Stomach (tissue), 9 donors: ENCODE measurements around the gene CCNG2. TPM values are rescaled to one million over a fixed set of nuclear protein-coding genes. Genes with fewer than 3 reads are reported as not detected.

Experiments
- DNase-seq, 2 donors: peaks; one replicate each; pipeline versions ENCODE4 v3.0.0 to v3.0.0-alpha.2; 2013 to 2019
- H3K27ac ChIP-seq, 5 donors: fragments of 200-600 bp in 4 of 5; sonication (generic) in 4 of 5; one replicate each; pipeline ENCODE4 v1.5.1; 2013 to 2019; ENCODE audit warnings: mild to moderate bottlenecking in 1 of 5, moderate library complexity in 1 of 5
- H3K27me3 ChIP-seq, 3 donors: fragments of 200-600 bp; sonication (generic); one replicate each; pipeline ENCODE4 v1.5.1; 2017 to 2019; ENCODE audit warnings: mixed run types in 1 of 3
- H3K36me3 ChIP-seq, 4 donors: fragments of 200-600 bp; sonication (generic); 1 replicate in 3 of 4; 2 replicates in 1 of 4; pipeline ENCODE4 v1.5.1; 2016 to 2019
- H3K4me1 ChIP-seq, 4 donors: fragments of 200-600 bp; sonication (generic); one replicate each; pipeline ENCODE4 v1.5.1; 2016 to 2019
- H3K4me3 ChIP-seq, 4 donors: fragments of 200-600 bp; sonication (generic) in 3 of 4; one replicate each; pipeline ENCODE4 v1.5.1; 2016 to 2019; ENCODE audit warnings: mild to moderate bottlenecking in 1 of 4
- H3K9me3 ChIP-seq, 4 donors: fragments of 200-600 bp; sonication (generic); one replicate each; pipeline ENCODE4 v1.5.1; 2016 to 2019
- CTCF ChIP-seq, 7 experiments: fragments of 450-650 bp in 4 of 7; fragments of 200-600 bp in 3 of 7; sonication (generic) in 3 of 7; IDR thresholded peaks; one replicate each; pipeline ENCODE4 v1.5.1; 2016 to 2019; ENCODE audit warnings: antibody characterized with exemption in 7 of 7, control low read depth in 2 of 7, mild to moderate bottlenecking in 1 of 7
- EP300 ChIP-seq: sonication (generic); formaldehyde crosslinking; IDR thresholded peaks from one replicate; pipeline ENCODE4 v1.6.1; 2017; ENCODE audit warnings: antibody characterized with exemption
- POLR2A ChIP-seq, 4 donors: fragments of 450-650 bp; IDR thresholded peaks; one replicate each; pipeline ENCODE4 v1.6.1; 2016; ENCODE audit warnings: antibody characterized with exemption in 4 of 4, control low read depth in 2 of 4, mild to moderate bottlenecking in 1 of 4, moderate library complexity in 1 of 4
- POLR2AphosphoS5 ChIP-seq, 3 donors: sonication (generic); formaldehyde crosslinking; IDR thresholded peaks; one replicate each; pipeline ENCODE4 v1.6.1; 2016; ENCODE audit warnings: antibody characterized with exemption in 3 of 3
- WGBS, 5 donors: extraction: QIAGEN DNeasy Blood & Tissue Kit in 3 of 5; methylation state at CpG; one replicate each; pipeline versions ENCODE4 v1.1.5 to v1.1.7; 2013 to 2018; 5-methylcytosine and 5-hydroxymethylcytosine counted together
- intact Hi-C: fragments of 100-400 bp; cut with DNase I; formaldehyde crosslinking; loops from one replicate; pipeline ENCODE4 v1.15.1; 2023; ENCODE audit warnings: low total_unique reads
- polyA plus RNA-seq, 3 donors: library from polyadenylated mRNA; stranded (reverse); fragments of 200-250 nt; gene quantifications; one replicate each; pipeline ENCODE4 v1.2.3, GENCODE V29; 2013
- total RNA-seq, 5 donors: library from RNA; depleted of rRNA; stranded (reverse); fragments of >200 nt; gene quantifications; one replicate each; pipeline versions ENCODE4 v1.1.0 to v1.2.3, GENCODE V29; 2014 to 2016
- donor health status: healthy with polysubstance abuse.
- donor health status: Bipolar disorder and iron deficiency.
- donor health status: healthy.

The CCNG2 gene
- total and polyA plus RNA-seq, 8 donors = 1.2 to 62.8 (median 18.4) TPM

GRCh38 chr4:77203380-77204197, 46.6 kb downstream of the CCNG2 start:
- DNase-seq = peak; percentile 61 to 91
- peaks cover 0 to 6% (median 0%) of the 10 kb centered on the region in 4 donors for H3K4me1 ChIP-seq
- H3K27me3 ChIP-seq = peaks cover 0 to 6% (median 0%) of the 10 kb centered on the region in 3 donors
- intact Hi-C loops = loop anchor here (5.0 kb wide), 1 partner anchor 106 kb away; no protein-coding TSS in a partner anchor
- WGBS, 5 donors = 12 to 17% (median 13%) methylated on average over 8 of the region's 8 CpGs
- H3K9me3 ChIP-seq = no peaks in the 10 kb centered on the region
- no peaks in the 10 kb centered on the region for H3K36me3 ChIP-seq
- H3K4me3 ChIP-seq = no peak overlapping the region
- no peak for TF ChIP-seq POLR2A (IDR thresholded peaks at IDR 0.05)
- TF ChIP-seq CTCF (IDR thresholded peaks at IDR 0.05) = peak in 5 of 7 experiments; percentile 58 to 87 (median 69)
- no peak overlapping the region for H3K27ac ChIP-seq

DNA sequence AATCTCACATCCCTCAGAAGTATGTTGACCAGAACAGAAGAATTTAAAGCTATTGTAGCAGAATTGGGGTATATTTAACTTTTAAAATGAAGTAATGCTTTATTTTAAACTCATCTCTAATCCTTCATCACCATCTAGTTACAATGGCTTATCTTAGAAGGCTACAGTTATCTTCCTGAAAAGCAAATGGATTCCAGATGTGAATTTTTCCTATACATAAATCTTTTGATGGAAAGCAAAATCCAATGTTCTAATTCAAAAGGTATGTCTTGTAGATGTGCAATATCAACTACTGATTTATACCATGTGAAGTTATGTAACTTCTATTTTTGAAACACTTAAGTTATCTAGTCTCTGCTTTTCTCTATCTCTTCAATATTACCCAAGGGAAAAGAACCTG, 47.6 kb downstream of the CCNG2 start:
- no peak overlapping the region for H3K4me3 ChIP-seq
- H3K27me3 ChIP-seq = peaks cover 0 to 6% (median 0%) of the 10 kb centered on the region in 3 donors
- TF ChIP-seq EP300 (no peak), POLR2A (IDR thresholded peaks at IDR 0.05) (no peak), CTCF (IDR thresholded peaks at IDR 0.05) (no peak), POLR2AphosphoS5 (IDR thresholded peaks at IDR 0.05) (no peak)
- H3K9me3 ChIP-seq = no peaks in the 10 kb centered on the region
- peaks cover 0 to 6% (median 0%) of the 10 kb centered on the region in 4 donors for H3K4me1 ChIP-seq
- intact Hi-C loops = loop anchor here (5.0 kb wide), 1 partner anchor 107 kb away; no protein-coding TSS in a partner anchor
- no peak overlapping the region for H3K27ac ChIP-seq
- H3K36me3 ChIP-seq = no peaks in the 10 kb centered on the region
- no peak for DNase-seq

DNA sequence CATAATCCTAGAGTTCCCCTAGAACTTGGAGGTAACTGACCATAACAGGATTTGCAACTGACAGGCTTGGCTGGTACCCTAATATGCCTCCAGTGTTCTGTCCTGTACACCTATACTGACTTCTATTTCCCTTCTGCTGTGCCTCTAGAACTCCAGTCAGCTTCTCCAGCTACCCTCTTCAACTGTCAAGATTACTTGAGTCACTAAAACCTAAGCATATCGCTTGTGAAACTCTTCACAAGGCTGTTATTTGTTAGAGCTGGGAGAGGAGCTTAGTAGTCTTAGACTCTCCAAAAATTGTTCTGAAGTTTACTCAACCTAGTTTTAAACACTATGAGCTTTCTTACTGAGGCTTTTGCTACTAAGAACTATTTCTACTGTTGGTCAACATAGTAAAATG, 52.0 kb downstream of the CCNG2 start:
- H3K27me3 ChIP-seq = peaks cover 0 to 6% (median 0%) of the 10 kb centered on the region in 3 donors
- H3K27ac ChIP-seq = no peak overlapping the region
- intact Hi-C loops = no loop called here
- 96 to 100% (median 97%) methylated on average over 1 of the region's 1 CpG for WGBS, 5 donors
- no peak for TF ChIP-seq EP300
- no peak for TF ChIP-seq POLR2AphosphoS5 (IDR thresholded peaks at IDR 0.05)
- no peak for TF ChIP-seq CTCF (IDR thresholded peaks at IDR 0.05)
- H3K9me3 ChIP-seq = no peaks in the 10 kb centered on the region
- H3K36me3 ChIP-seq = no peaks in the 10 kb centered on the region
- H3K4me1 ChIP-seq = no peaks in the 10 kb centered on the region
- no peak for DNase-seq
- H3K4me3 ChIP-seq = no peak overlapping the region

DNA sequence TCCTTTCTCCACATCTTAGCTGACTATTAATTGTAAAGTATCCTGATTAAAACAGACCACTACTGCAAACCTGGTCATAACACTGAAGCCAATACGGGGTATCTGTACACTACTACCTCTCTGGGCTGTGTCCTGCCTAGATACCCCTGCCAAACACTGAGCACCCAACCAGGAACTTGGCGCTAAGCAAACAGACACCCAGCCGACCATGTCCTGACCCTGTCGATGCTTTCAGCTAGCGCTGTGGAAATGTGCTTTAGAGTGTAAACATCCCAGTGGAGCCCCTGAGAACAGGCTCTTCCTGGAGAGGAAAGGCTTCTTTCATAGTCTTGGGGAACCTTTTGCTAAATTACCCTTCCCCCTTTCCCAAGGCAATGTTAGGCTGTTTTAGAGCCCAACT, 52.9 kb downstream of the CCNG2 start:
- no peak for TF ChIP-seq EP300
- no peak for TF ChIP-seq CTCF (IDR thresholded peaks at IDR 0.05)
- no peak for TF ChIP-seq POLR2AphosphoS5 (IDR thresholded peaks at IDR 0.05)
- TF ChIP-seq POLR2A (IDR thresholded peaks at IDR 0.05) = no peak
- intact Hi-C loops = no loop called here
- Histone ChIP-seq H3K27me3 (peaks cover 0 to 6% (median 0%) of the 10 kb centered on the region in 3 donors), H3K4me3 (no peak overlapping the region), H3K4me1 (no peaks in the 10 kb centered on the region), H3K36me3 (no peaks in the 10 kb centered on the region), H3K27ac (no peak overlapping the region), H3K9me3 (no peaks in the 10 kb centered on the region)
- peak in 1 of 2 donors; percentile 16 for DNase-seq
- WGBS, 5 donors = 40 to 51% (median 41%) methylated on average over 5 of the region's 5 CpGs
